Mammary epithelial cell (primary cell): ENCODE measurements around the gene ADAM11.

Source experiments
- CTCF ChIP-seq, 2 donors: IDR thresholded peaks in 1 of 2; conservative IDR thresholded peaks in 1 of 2; 2 replicates each; pipeline ENCODE4 v1.5.1; 2011 to 2012; ENCODE audit warnings: inconsistent platforms in 2 of 2, low read length in 2 of 2, mild to moderate bottlenecking in 2 of 2, control low read depth in 1 of 2, low read depth in 1 of 2; ENCODE audit not compliant: insufficient read depth in 1 of 2; ENCODE audit errors: extremely low read depth in 1 of 2
- EZH2 ChIP-seq: IDR thresholded peaks from 2 replicates; pipeline ENCODE4 v1.6.1; 2012; ENCODE audit warnings: low read length, inconsistent platforms, borderline replicate concordance

GRCh38 chr17:44765965-44766364 is 7.2 kb downstream of the ADAM11 start:
- TF ChIP-seq CTCF (conservative IDR thresholded peaks at IDR 0.05 in 1 of 2, IDR thresholded peaks at IDR 0.05 in 1 of 2; ENCODE audit: extremely low read depth in 1 of 2, insufficient read depth in 1 of 2, low read depth in 1 of 2, low read length in 2 of 2) (no peak), EZH2 (no peak)
